Skeletal muscle cell (primary cell): ENCODE results near the gene IFT81.

Experiments used
- DNase-seq: peaks from one replicate; pipeline ENCODE4 v3.0.0-alpha.2; 2010; ENCODE audit warnings: low read depth
- H3K4me3 ChIP-seq: 2 replicates; pipeline ENCODE4 v1.5.1; 2011; ENCODE audit warnings: low read depth, mild to moderate bottlenecking, control low read depth, low read length, moderate library complexity

Gene IFT81

GRCh38 chr12:110141389-110141788 lies 17.2 kb downstream of the IFT81 start:
- DNase-seq = peak; percentile 67
- no peak overlapping the region for H3K4me3 ChIP-seq

- no peak for DNase-seq
- H3K4me3 ChIP-seq = no peak overlapping the region
Observed at GRCh38 chr12:110146986-110147385, 22.8 kb downstream of the IFT81 start.

- DNase-seq = no peak
- H3K4me3 ChIP-seq = no peak overlapping the region
Observed at GRCh38 chr12:110149086-110149660, 25.0 kb downstream of the IFT81 start.

- no peak for DNase-seq
- no peak overlapping the region for H3K4me3 ChIP-seq
Observed at GRCh38 chr12:110156766-110157165, 32.6 kb downstream of the IFT81 start.

- no peak overlapping the region for H3K4me3 ChIP-seq
Observed at GRCh38 chr12:110157539-110157938, 33.4 kb downstream of the IFT81 start.

GRCh38 chr12:110159671-110160245 lies 35.6 kb downstream of the IFT81 start:
- no peak for DNase-seq
- H3K4me3 ChIP-seq = no peak overlapping the region

More at GRCh38 chr12:110157539-110157938, 33.4 kb downstream of the IFT81 start:
- DNase-seq = no peak

- no peak for DNase-seq
- H3K4me3 ChIP-seq = no peak overlapping the region
Observed at GRCh38 chr12:110165540-110166159, 41.5 kb downstream of the IFT81 start.

- no peak overlapping the region for H3K4me3 ChIP-seq
- no peak for DNase-seq
Observed at GRCh38 chr12:110168732-110169455, 44.7 kb downstream of the IFT81 start.

GRCh38 chr12:110170535-110171185 lies 46.5 kb downstream of the IFT81 start:
- DNase-seq = no peak
- no peak overlapping the region for H3K4me3 ChIP-seq

- no peak overlapping the region for H3K4me3 ChIP-seq
- DNase-seq = no peak
Observed at GRCh38 chr12:110171186-110171538, 47.0 kb downstream of the IFT81 start.

- no peak overlapping the region for H3K4me3 ChIP-seq
- no peak for DNase-seq
Observed at GRCh38 chr12:110171636-110172035, 47.5 kb downstream of the IFT81 start.

- no peak overlapping the region for H3K4me3 ChIP-seq
- DNase-seq = no peak
Observed at GRCh38 chr12:110174373-110174996, 50.3 kb downstream of the IFT81 start.

- DNase-seq = no peak
- no peak overlapping the region for H3K4me3 ChIP-seq
Observed at GRCh38 chr12:110175201-110175600, 51.0 kb downstream of the IFT81 start.

- H3K4me3 ChIP-seq = no peak overlapping the region
- peak; percentile 49 for DNase-seq
Observed at GRCh38 chr12:110176745-110177144, 52.6 kb downstream of the IFT81 start.

- H3K4me3 ChIP-seq = no peak overlapping the region
- DNase-seq = no peak
Observed at GRCh38 chr12:110179291-110179690, 55.1 kb downstream of the IFT81 start.

- DNase-seq = no peak
- no peak overlapping the region for H3K4me3 ChIP-seq
Observed at GRCh38 chr12:110180591-110181005, 56.4 kb downstream of the IFT81 start.

- no peak for DNase-seq
- no peak overlapping the region for H3K4me3 ChIP-seq
Observed at GRCh38 chr12:110182281-110182680, 58.1 kb downstream of the IFT81 start.

- H3K4me3 ChIP-seq = no peak overlapping the region
- DNase-seq = no peak
Observed at GRCh38 chr12:110183386-110183785, 59.2 kb downstream of the IFT81 start.

GRCh38 chr12:110185626-110186025 lies 61.5 kb downstream of the IFT81 start:
- no peak for DNase-seq
- no peak overlapping the region for H3K4me3 ChIP-seq

GRCh38 chr12:110186059-110186458 lies 61.9 kb downstream of the IFT81 start:
- DNase-seq = no peak
- H3K4me3 ChIP-seq = no peak overlapping the region
